B cell (primary cell): ENCODE data around the gene SDK1. TPM values are rescaled to one million over a fixed set of nuclear protein-coding genes. Genes with fewer than 3 reads are reported as not detected.

ENCODE experiments used
- ATAC-seq: fragments of 200-7000 bp; cut with Tn5 transposase; one replicate; pipeline ENCODE4 v1.10.0; 2021; ENCODE audit warnings: low read depth, mild to moderate bottlenecking, moderate number of reproducible peaks, moderate library complexity
- CTCF ChIA-PET: fragments of 350-600 bp; sonication (Branson Sonifier 250); formaldehyde crosslinking; loops from one replicate; lab custom pipeline; 2021; ENCODE audit warnings: antibody characterized with exemption, inconsistent platforms; lab: Charles Lee
- POLR2A ChIA-PET: fragments of 350-600 bp; sonication (Branson Sonifier 250); formaldehyde crosslinking; loops from one replicate; lab custom pipeline; 2021; ENCODE audit warnings: antibody characterized with exemption; lab: Charles Lee
- DNase-seq: peaks from one replicate; pipeline ENCODE4 v3.0.0; 2013
- H2AFZ ChIP-seq: 2 replicates; pipeline ENCODE4 v1.6.1; 2012; ENCODE audit warnings: mild to moderate bottlenecking, low read depth, low read length; ENCODE audit not compliant: insufficient read depth, poor library complexity, severe bottlenecking
- H3K27ac ChIP-seq, 2 donors: 1 replicate in 1 of 2; 2 replicates in 1 of 2; pipeline ENCODE4 v1.5.1; 2012 to 2013; ENCODE audit warnings: low read length in 2 of 2, mild to moderate bottlenecking in 2 of 2, moderate library complexity in 1 of 2
- H3K27me3 ChIP-seq, 4 experiments: fragments of 200-600 bp in 1 of 4; sonication (generic) in 1 of 4; replicated peaks in 1 of 4; 1 replicate in 2 of 4; 2 replicates in 2 of 4; pipeline versions ENCODE4 v1.6.1 to v1.7.0; 2013 to 2016; ENCODE audit warnings: low read length in 3 of 4, mild to moderate bottlenecking in 2 of 4, mixed read lengths in 1 of 4, moderate library complexity in 1 of 4; ENCODE audit not compliant: insufficient read depth in 4 of 4, control insufficient read depth in 3 of 4; ENCODE audit errors: control extremely low read depth in 1 of 4
- H3K36me3 ChIP-seq, 2 experiments: replicated peaks in 1 of 2; 1 replicate in 1 of 2; 2 replicates in 1 of 2; pipeline versions ENCODE4 v1.6.1 to v1.7.1; 2013; ENCODE audit warnings: low read length in 1 of 2; ENCODE audit not compliant: insufficient read depth in 2 of 2, control insufficient read depth in 1 of 2; ENCODE audit errors: control extremely low read depth in 1 of 2, extremely low read depth in 1 of 2
- H3K4me1 ChIP-seq, 2 donors: fragments of 200-600 bp in 1 of 2; sonication (generic) in 1 of 2; 1 replicate in 1 of 2; 2 replicates in 1 of 2; pipeline versions ENCODE4 v1.5.1 to v1.6.1; 2013 to 2017; ENCODE audit warnings: low read length in 2 of 2; ENCODE audit not compliant: control insufficient read depth in 2 of 2, insufficient read depth in 2 of 2
- H3K4me2 ChIP-seq: replicated peaks from 2 replicates; pipeline ENCODE3; 2012; ENCODE audit warnings: mild to moderate bottlenecking, low read depth, low read length; ENCODE audit not compliant: poor library complexity, severe bottlenecking
- H3K4me3 ChIP-seq, 5 experiments: fragments of 200-600 bp in 1 of 5; sonication (generic) in 1 of 5; 1 replicate in 3 of 5; 2 replicates in 2 of 5; pipeline versions ENCODE4 v1.5.1 to v1.7.0; 2011 to 2016; ENCODE audit warnings: low read length in 4 of 5, mild to moderate bottlenecking in 4 of 5, low read depth in 2 of 5, control low read depth in 1 of 5, moderate library complexity in 1 of 5; ENCODE audit not compliant: insufficient read depth in 1 of 5; ENCODE audit errors: control extremely low read depth in 1 of 5, extremely low read depth in 1 of 5
- H3K79me2 ChIP-seq: fragments of 200-600 bp; sonication (generic); one replicate; pipeline ENCODE4 v1.6.0; 2016; ENCODE audit warnings: low read length; ENCODE audit not compliant: control insufficient read depth, insufficient read depth
- H3K9ac ChIP-seq: fragments of 200-600 bp; sonication (generic); 2 replicates; pipeline ENCODE4 v1.6.1; 2017; ENCODE audit warnings: mild to moderate bottlenecking, low read length, moderate library complexity
- H3K9me3 ChIP-seq, 3 donors: one replicate each; pipeline versions ENCODE4 v1.6.1 to v1.7.1; 2013; ENCODE audit warnings: low read length in 2 of 3; ENCODE audit not compliant: control insufficient read depth in 2 of 3, insufficient read depth in 1 of 3; ENCODE audit errors: control extremely low read depth in 1 of 3
- H4K20me1 ChIP-seq: 2 replicates; pipeline ENCODE4 v1.6.0; 2012; ENCODE audit warnings: mild to moderate bottlenecking, low read length; ENCODE audit not compliant: insufficient read depth, control insufficient read depth, poor library complexity, severe bottlenecking
- H3K27ac Mint-ChIP-seq: one replicate; pipeline ENCODE4 v1.8.0; 2021; ENCODE audit warnings: mixed read lengths
- H3K27me3 Mint-ChIP-seq: one replicate; pipeline ENCODE4 v1.8.0; 2021; ENCODE audit warnings: mixed read lengths
- H3K4me1 Mint-ChIP-seq: one replicate; pipeline ENCODE4 v1.8.0; 2021; ENCODE audit warnings: mixed read lengths
- H3K4me3 Mint-ChIP-seq: one replicate; pipeline ENCODE4 v1.8.0; 2021; ENCODE audit warnings: mixed read lengths
- H3K9me3 Mint-ChIP-seq: one replicate; pipeline ENCODE4 v1.8.0; 2022; ENCODE audit warnings: mixed read lengths; ENCODE audit not compliant: insufficient read depth
- EZH2 ChIP-seq: IDR thresholded peaks from 2 replicates; pipeline ENCODE4 v1.6.1; 2012; ENCODE audit warnings: borderline replicate concordance, low read depth, mild to moderate bottlenecking, moderate library complexity, low read length; ENCODE audit not compliant: insufficient read depth, poor library complexity, severe bottlenecking
- WGBS: methylation state at CpG from one replicate; pipeline ENCODE4 v1.1.5; 2013; ENCODE audit warnings: missing lambda C conversion rate; ENCODE audit not compliant: insufficient coverage; 5-methylcytosine and 5-hydroxymethylcytosine counted together
- intact Hi-C: fragments of 100-400 bp; cut with micrococcal nuclease; formaldehyde crosslinking; loops from one replicate; pipeline ENCODE4 v1.10.0; 2022
- polyA plus RNA-seq: library from polyadenylated mRNA; depleted of rRNA; stranded (reverse); fragments of >200 nt; gene quantifications from 2 replicates; pipeline ENCODE4 v1.2.3, GENCODE V29; 2012
- total RNA-seq, 2 donors: library from RNA; stranded (reverse); fragments of 120-200 nt in 1 of 2; gene quantifications; 1 replicate in 1 of 2; 2 replicates in 1 of 2; pipeline versions ENCODE4 v1.2.3 to v1.2.4, GENCODE V29; 2013 to 2022
- TF ChIP-seq, protein P1 (sequence below): fragments of 200-600 bp; IDR thresholded peaks from one replicate; pipeline ENCODE4 v1.8.0; 2022; ENCODE audit warnings: antibody characterized with exemption, mild to moderate bottlenecking

SDK1 gene
- total and polyA plus RNA-seq, 2 donors (not counting 1 experiment from before 2014, with no cell fraction given), result 0.73 to 2.0 TPM

DNA sequence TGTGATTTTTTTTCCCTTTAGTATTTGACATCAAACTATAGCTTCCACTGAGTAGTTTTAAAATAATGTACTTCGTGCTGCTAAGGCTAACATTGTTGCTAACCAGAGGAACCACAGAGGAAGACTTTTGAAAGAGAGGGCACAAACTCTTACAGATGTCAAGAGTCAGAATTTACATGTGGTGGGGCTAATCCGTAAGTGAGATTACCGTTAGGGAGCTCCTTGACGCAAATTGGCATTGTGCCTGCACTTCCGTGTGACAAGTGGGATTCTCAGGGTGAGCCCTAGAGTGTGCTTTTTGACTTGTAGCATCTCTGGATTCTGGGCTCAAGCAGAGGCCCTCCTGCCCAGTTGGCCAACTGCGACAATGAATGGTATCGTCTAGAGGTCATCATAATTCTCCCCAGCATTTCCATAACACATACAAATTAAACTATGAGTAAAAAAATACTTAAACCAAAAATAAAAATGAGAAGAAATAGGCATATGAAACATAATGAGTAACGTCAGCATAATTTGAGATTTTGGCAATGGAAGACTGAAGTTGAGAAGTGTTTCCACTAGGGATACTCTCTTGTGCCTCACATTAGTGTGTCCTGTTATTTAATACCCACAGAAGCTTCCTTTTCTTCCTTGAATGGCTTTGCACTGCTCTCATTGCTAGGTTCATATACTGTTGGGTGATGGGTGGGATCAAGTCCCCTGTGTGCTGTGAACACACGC, 164.0 kb downstream of the SDK1 start:
- intact Hi-C loops, result no loop called here
- no peaks in the 10 kb centered on the region for H3K4me1 ChIP-seq

DNA sequence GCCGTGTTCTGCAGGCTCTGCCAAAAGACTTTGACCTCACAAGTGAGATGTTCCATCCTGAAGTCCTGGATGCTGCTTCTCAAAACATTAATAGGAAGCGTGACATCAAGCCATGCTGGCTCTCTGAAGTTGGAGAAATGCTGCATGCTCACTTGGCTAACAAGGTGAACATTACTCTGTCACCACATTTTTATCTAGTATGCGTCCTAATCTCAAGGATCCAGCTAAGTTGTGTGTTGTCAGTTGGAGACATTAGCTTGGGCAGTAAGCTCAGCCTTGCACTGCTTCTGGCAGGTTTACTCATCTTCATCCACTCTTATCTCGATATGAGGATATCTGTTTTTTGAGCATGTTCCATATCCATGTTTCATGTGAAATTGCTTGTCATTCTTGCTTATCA, 165.2 kb downstream of the SDK1 start:
- H3K27me3 ChIP-seq, result peaks cover 0 to 7% (median 2%) of the 10 kb centered on the region in 4 experiments
- Mint-ChIP-seq H3K9me3 (no peaks in the 10 kb centered on the region), H3K27ac (no peak overlapping the region), H3K27me3 (peaks cover 27% of the 10 kb centered on the region), H3K4me3 (no peak overlapping the region), H3K4me1 (no peaks in the 10 kb centered on the region)
- ATAC-seq, result no peak
- intact Hi-C loops, result no loop called here
- H3K4me1 ChIP-seq, result no peaks in the 10 kb centered on the region
- H3K27ac ChIP-seq, result no peak overlapping the region
- H3K79me2 ChIP-seq, result no peaks in the 10 kb centered on the region
- no peak overlapping the region for H3K4me3 ChIP-seq
- H3K9me3 ChIP-seq, result no peaks in the 10 kb centered on the region
- CTCF ChIA-PET, result no interaction called here
- no peaks in the 10 kb centered on the region for H4K20me1 ChIP-seq
- no peak overlapping the region for H3K9ac ChIP-seq
- POLR2A ChIA-PET, result no interaction called here
- 84% methylated on average over 2 of the region's 4 CpGs for WGBS
- no peak for DNase-seq
- no peak for TF ChIP-seq EZH2
- TF ChIP-seq, protein P1, sequence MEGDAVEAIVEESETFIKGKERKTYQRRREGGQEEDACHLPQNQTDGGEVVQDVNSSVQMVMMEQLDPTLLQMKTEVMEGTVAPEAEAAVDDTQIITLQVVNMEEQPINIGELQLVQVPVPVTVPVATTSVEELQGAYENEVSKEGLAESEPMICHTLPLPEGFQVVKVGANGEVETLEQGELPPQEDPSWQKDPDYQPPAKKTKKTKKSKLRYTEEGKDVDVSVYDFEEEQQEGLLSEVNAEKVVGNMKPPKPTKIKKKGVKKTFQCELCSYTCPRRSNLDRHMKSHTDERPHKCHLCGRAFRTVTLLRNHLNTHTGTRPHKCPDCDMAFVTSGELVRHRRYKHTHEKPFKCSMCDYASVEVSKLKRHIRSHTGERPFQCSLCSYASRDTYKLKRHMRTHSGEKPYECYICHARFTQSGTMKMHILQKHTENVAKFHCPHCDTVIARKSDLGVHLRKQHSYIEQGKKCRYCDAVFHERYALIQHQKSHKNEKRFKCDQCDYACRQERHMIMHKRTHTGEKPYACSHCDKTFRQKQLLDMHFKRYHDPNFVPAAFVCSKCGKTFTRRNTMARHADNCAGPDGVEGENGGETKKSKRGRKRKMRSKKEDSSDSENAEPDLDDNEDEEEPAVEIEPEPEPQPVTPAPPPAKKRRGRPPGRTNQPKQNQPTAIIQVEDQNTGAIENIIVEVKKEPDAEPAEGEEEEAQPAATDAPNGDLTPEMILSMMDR, result no peak
- H2AFZ ChIP-seq, result no peak overlapping the region
- no peaks in the 10 kb centered on the region for H3K36me3 ChIP-seq
- H3K4me2 ChIP-seq, result no peak overlapping the region

More for the DNA sequence above, 164.0 kb downstream of the SDK1 start:
- Histone ChIP-seq H2AFZ (no peak overlapping the region), H3K27ac (no peak overlapping the region), H3K9ac (no peak overlapping the region), H3K4me2 (no peak overlapping the region), H3K36me3 (no peaks in the 10 kb centered on the region), H3K9me3 (no peaks in the 10 kb centered on the region), H3K27me3 (peaks cover 0 to 4% (median 2%) of the 10 kb centered on the region in 4 experiments), H3K79me2 (no peaks in the 10 kb centered on the region), H3K4me3 (no peak overlapping the region), H4K20me1 (no peaks in the 10 kb centered on the region)
- 89% methylated on average over 6 of the region's 9 CpGs for WGBS
- Mint-ChIP-seq H3K9me3 (no peaks in the 10 kb centered on the region), H3K4me1 (no peaks in the 10 kb centered on the region), H3K27ac (no peak overlapping the region), H3K27me3 (peaks cover 23% of the 10 kb centered on the region), H3K4me3 (no peak overlapping the region)
- DNase-seq (no peak), ATAC-seq (no peak)
- TF ChIP-seq EZH2, result no peak
- TF ChIP-seq, protein P1, result no peak
- CTCF ChIA-PET, result no interaction called here
- POLR2A ChIA-PET, result no interaction called here
